ENCODE data around the gene IFIT5.
"Not testable (repeated sequence)": the region's sequence is repeated elsewhere in the genome, so short reads cannot be mapped to it uniquely, and the experiment has no call there.

DNA sequence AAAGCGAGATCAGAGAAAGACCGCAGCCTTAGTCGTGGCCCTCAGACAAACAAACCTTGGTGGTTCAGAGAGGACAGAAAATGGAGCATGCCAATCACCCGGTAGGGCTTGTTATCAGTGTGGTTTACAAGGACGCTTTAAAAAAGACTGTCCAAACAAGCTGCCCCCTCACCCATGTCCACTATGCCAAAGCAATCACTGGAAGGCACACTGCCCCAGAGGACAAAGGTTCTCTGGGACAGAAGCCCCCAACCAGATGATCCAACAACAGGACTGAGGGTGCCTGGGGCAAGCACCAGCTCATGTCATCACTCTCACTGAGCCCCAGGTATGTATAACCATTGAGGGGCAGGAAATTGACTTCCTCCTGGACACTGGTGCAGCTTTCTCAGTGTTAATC lies 5.1 kb upstream of the IFIT5 start:
- not testable (repeated sequence) for TF ChIP-seq TARDBP (IDR thresholded peaks at IDR 0.05); BHLHE40 (IDR thresholded peaks at IDR 0.05; ENCODE audit: borderline replicate concordance); FOXA1 (IDR thresholded peaks at IDR 0.05); L3MBTL2 (conservative IDR thresholded peaks at IDR 0.05); SUZ12 (IDR thresholded peaks at IDR 0.05); FOXK2 (IDR thresholded peaks at IDR 0.05); SP1 (IDR thresholded peaks at IDR 0.05); ZNF384 (IDR thresholded peaks at IDR 0.05); LEF1 (IDR thresholded peaks at IDR 0.05; ENCODE audit: borderline replicate concordance); NFRKB (IDR thresholded peaks at IDR 0.05); HDGF (IDR thresholded peaks at IDR 0.05; ENCODE audit: borderline replicate concordance); FOXM1 (IDR thresholded peaks at IDR 0.05; ENCODE audit: borderline replicate concordance); CTBP1 (IDR thresholded peaks at IDR 0.05; ENCODE audit: borderline replicate concordance)
- TF ChIP-seq, protein P1, sequence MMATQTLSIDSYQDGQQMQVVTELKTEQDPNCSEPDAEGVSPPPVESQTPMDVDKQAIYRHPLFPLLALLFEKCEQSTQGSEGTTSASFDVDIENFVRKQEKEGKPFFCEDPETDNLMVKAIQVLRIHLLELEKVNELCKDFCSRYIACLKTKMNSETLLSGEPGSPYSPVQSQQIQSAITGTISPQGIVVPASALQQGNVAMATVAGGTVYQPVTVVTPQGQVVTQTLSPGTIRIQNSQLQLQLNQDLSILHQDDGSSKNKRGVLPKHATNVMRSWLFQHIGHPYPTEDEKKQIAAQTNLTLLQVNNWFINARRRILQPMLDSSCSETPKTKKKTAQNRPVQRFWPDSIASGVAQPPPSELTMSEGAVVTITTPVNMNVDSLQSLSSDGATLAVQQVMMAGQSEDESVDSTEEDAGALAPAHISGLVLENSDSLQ (IDR thresholded peaks at IDR 0.05): not testable (repeated sequence)

All from HEK293T (cell line).